OCI-LY3 (cell line): ENCODE measurements around the gene PTH.

Source experiments
- H2AFZ ChIP-seq: fragments of 200-600, 300-600 bp; shearing (Covaris generic); 2 replicates; pipeline ENCODE4 v1.6.0; 2014; ENCODE audit warnings: antibody characterized with exemption, low read depth, low read length
- H3K27ac ChIP-seq: fragments of 200-600, 300-600 bp; sonication (generic); 2 replicates; pipeline ENCODE4 v1.5.1; 2014; ENCODE audit warnings: mild to moderate bottlenecking, low read length, moderate library complexity, mixed read lengths
- H3K27me3 ChIP-seq: fragments of 200-600, 300-600 bp; sonication (generic); 2 replicates; pipeline ENCODE4 v1.6.1; 2014; ENCODE audit warnings: low read depth, low read length, mixed read lengths
- H3K36me3 ChIP-seq: fragments of 200-600, 300-600 bp; sonication (generic); replicated peaks from 2 replicates; pipeline ENCODE3; 2014; ENCODE audit warnings: low read depth, low read length, mixed read lengths
- H3K4me1 ChIP-seq: fragments of 300-600, 200-600 bp; sonication (generic); 2 replicates; pipeline ENCODE4 v1.6.1; 2014; ENCODE audit warnings: low read length, mixed read lengths
- H3K4me2 ChIP-seq: fragments of 200-600, 300-600 bp; sonication (generic); 2 replicates; pipeline ENCODE4 v1.6.1; 2014; ENCODE audit warnings: low read length, mixed read lengths
- H3K4me3 ChIP-seq: fragments of 300-600, 200-600 bp; sonication (generic); 2 replicates; pipeline ENCODE4 v1.5.1; 2014; ENCODE audit warnings: antibody characterized with exemption, mild to moderate bottlenecking, low read length, moderate library complexity
- H3K79me2 ChIP-seq: fragments of 300-600, 200-600 bp; shearing (Covaris generic); 2 replicates; pipeline ENCODE4 v1.6.1; 2014; ENCODE audit warnings: mild to moderate bottlenecking, low read length, mixed read lengths
- H3K9ac ChIP-seq: fragments of 300-600, 200-600 bp; shearing (Covaris generic); 2 replicates; pipeline ENCODE4 v1.6.0; 2014; ENCODE audit warnings: mild to moderate bottlenecking, low read length, moderate library complexity
- H3K9me3 ChIP-seq: fragments of 200-600, 300-600 bp; shearing (Covaris generic); 2 replicates; pipeline ENCODE4 v1.6.1; 2014; ENCODE audit warnings: low read length, mixed read lengths; ENCODE audit not compliant: insufficient read depth
- H4K20me1 ChIP-seq: fragments of 200-600, 300-600 bp; sonication (generic); 2 replicates; pipeline ENCODE4 v1.6.1; 2016; ENCODE audit warnings: low read length, mixed read lengths; ENCODE audit not compliant: insufficient read depth
- CTCF ChIP-seq: fragments of 200-600, 300-600 bp; sonication (generic); IDR thresholded peaks from 2 replicates; pipeline ENCODE4 v1.5.1; 2014; ENCODE audit warnings: antibody characterized with exemption, low read length, low read depth
- EZH2phosphoT487 ChIP-seq: fragments of 200-600 bp; shearing (Covaris generic); IDR thresholded peaks from 2 replicates; pipeline ENCODE4 v1.6.1; 2018; ENCODE audit warnings: antibody characterized with exemption, mixed run types, low read depth

The PTH gene

GRCh38 chr11:13525257-13525656 lies 29.5 kb upstream of the PTH start:
- Histone ChIP-seq H3K27ac (no peak overlapping the region), H3K9me3 (no peaks in the 10 kb centered on the region), H4K20me1 (no peaks in the 10 kb centered on the region), H2AFZ (no peak overlapping the region), H3K79me2 (no peaks in the 10 kb centered on the region), H3K4me3 (no peak overlapping the region), H3K4me1 (no peaks in the 10 kb centered on the region), H3K9ac (no peak overlapping the region), H3K27me3 (no peaks in the 10 kb centered on the region), H3K36me3 (no peaks in the 10 kb centered on the region), H3K4me2 (no peak overlapping the region)
- no peak for TF ChIP-seq EZH2phosphoT487
- no peak for TF ChIP-seq CTCF

GRCh38 chr11:13503393-13503792 lies 7.6 kb upstream of the PTH start:
- no peaks in the 10 kb centered on the region for H3K36me3 ChIP-seq
- H3K79me2 ChIP-seq, result no peaks in the 10 kb centered on the region
- no peak overlapping the region for H3K4me2 ChIP-seq
- H3K27me3 ChIP-seq, result no peaks in the 10 kb centered on the region
- no peaks in the 10 kb centered on the region for H4K20me1 ChIP-seq
- TF ChIP-seq CTCF (no peak), EZH2phosphoT487 (no peak)
- no peak overlapping the region for H2AFZ ChIP-seq
- H3K4me1 ChIP-seq, result no peaks in the 10 kb centered on the region
- no peak overlapping the region for H3K9ac ChIP-seq
- H3K4me3 ChIP-seq, result no peak overlapping the region
- no peak overlapping the region for H3K27ac ChIP-seq
- H3K9me3 ChIP-seq, result no peaks in the 10 kb centered on the region

GRCh38 chr11:13502492-13502891 lies 6.7 kb upstream of the PTH start:
- H3K27ac ChIP-seq, result no peak overlapping the region
- no peak overlapping the region for H2AFZ ChIP-seq
- H3K4me3 ChIP-seq, result no peak overlapping the region
- no peaks in the 10 kb centered on the region for H3K27me3 ChIP-seq
- no peaks in the 10 kb centered on the region for H3K79me2 ChIP-seq
- no peak overlapping the region for H3K4me2 ChIP-seq
- H3K36me3 ChIP-seq, result no peaks in the 10 kb centered on the region
- H3K9ac ChIP-seq, result no peak overlapping the region
- TF ChIP-seq CTCF (no peak), EZH2phosphoT487 (no peak)
- no peaks in the 10 kb centered on the region for H3K4me1 ChIP-seq
- no peaks in the 10 kb centered on the region for H4K20me1 ChIP-seq
- H3K9me3 ChIP-seq, result no peaks in the 10 kb centered on the region

GRCh38 chr11:13494051-13494450 lies 1.7 kb downstream of the PTH start:
- no peak for TF ChIP-seq CTCF
- no peak for TF ChIP-seq EZH2phosphoT487
- H3K79me2 ChIP-seq, result no peaks in the 10 kb centered on the region
- no peak overlapping the region for H3K4me2 ChIP-seq
- no peak overlapping the region for H3K9ac ChIP-seq
- H3K4me3 ChIP-seq, result no peak overlapping the region
- no peaks in the 10 kb centered on the region for H3K4me1 ChIP-seq
- H3K36me3 ChIP-seq, result no peaks in the 10 kb centered on the region
- H3K27me3 ChIP-seq, result 0 out of 2 replicates have a peak, but pooled peaks cover 7% of the 10 kb centered on the region
- no peaks in the 10 kb centered on the region for H3K9me3 ChIP-seq
- no peak overlapping the region for H2AFZ ChIP-seq
- no peak overlapping the region for H3K27ac ChIP-seq
- no peaks in the 10 kb centered on the region for H4K20me1 ChIP-seq
